Esophagus (tissue), 2 donors: Measurements from ENCODE around the gene PHLDA1. TPM values are rescaled to one million over a fixed set of nuclear protein-coding genes. Genes with fewer than 3 reads are reported as not detected.

Experiments
- H3K27ac ChIP-seq, 2 donors: one replicate each; pipeline ENCODE4 v1.5.1; 2013; ENCODE audit warnings: low read depth in 2 of 2, mild to moderate bottlenecking in 2 of 2, inconsistent platforms in 1 of 2, low read length in 1 of 2, moderate library complexity in 1 of 2
- H3K27me3 ChIP-seq, 2 donors: one replicate each; pipeline ENCODE4 v1.6.1; 2013; ENCODE audit warnings: low read length in 2 of 2, control low read depth in 1 of 2, mild to moderate bottlenecking in 1 of 2; ENCODE audit not compliant: insufficient read depth in 2 of 2, control insufficient read depth in 1 of 2
- H3K36me3 ChIP-seq, 2 donors: one replicate each; pipeline ENCODE4 v1.6.1; 2013; ENCODE audit warnings: low read length in 1 of 2; ENCODE audit not compliant: control insufficient read depth in 2 of 2, insufficient read depth in 2 of 2
- H3K4me1 ChIP-seq, 2 donors: one replicate each; pipeline ENCODE4 v1.6.1; 2013; ENCODE audit warnings: low read length in 1 of 2; ENCODE audit not compliant: control insufficient read depth in 2 of 2, insufficient read depth in 2 of 2
- H3K4me3 ChIP-seq, 2 donors: one replicate each; pipeline ENCODE4 v1.5.1; 2013; ENCODE audit warnings: low read length in 2 of 2, mild to moderate bottlenecking in 2 of 2, low read depth in 1 of 2, moderate library complexity in 1 of 2
- H3K9me3 ChIP-seq, 2 donors: one replicate each; pipeline ENCODE4 v1.6.1; 2013; ENCODE audit warnings: mild to moderate bottlenecking in 2 of 2, low read depth in 1 of 2, low read length in 1 of 2, moderate library complexity in 1 of 2; ENCODE audit not compliant: control insufficient read depth in 2 of 2, insufficient read depth in 1 of 2
- WGBS, 2 donors: extraction: QIAGEN DNeasy Blood & Tissue Kit; methylation state at CpG; one replicate each; pipeline ENCODE4 v1.1.7; 2013; 5-methylcytosine and 5-hydroxymethylcytosine counted together
- polyA plus RNA-seq, 2 donors: library from polyadenylated mRNA; stranded (reverse); fragments of 200-250 nt; gene quantifications; one replicate each; pipeline ENCODE4 v1.2.3, GENCODE V29; 2013
- donor health status: healthy with polysubstance abuse.
- donor health status: Bipolar disorder and iron deficiency.

Gene PHLDA1
- polyA plus RNA-seq, 2 donors: 46.3 to 84.1 TPM

GRCh38 chr12:76065917-76066316 lies 34.3 kb upstream of the PHLDA1 start:
- Histone ChIP-seq H3K27ac (no peak overlapping the region), H3K9me3 (no peaks in the 10 kb centered on the region), H3K36me3 (peaks cover 0 to 4% of the 10 kb centered on the region in 2 donors), H3K27me3 (no peaks in the 10 kb centered on the region), H3K4me1 (no peaks in the 10 kb centered on the region), H3K4me3 (no peak overlapping the region)
- 97 to 100% methylated on average over 3 of the region's 3 CpGs for WGBS, 2 donors

- Histone ChIP-seq H3K4me3 (no peak overlapping the region), H3K36me3 (peaks cover 0 to 4% of the 10 kb centered on the region in 2 donors), H3K4me1 (no peaks in the 10 kb centered on the region), H3K27me3 (no peaks in the 10 kb centered on the region), H3K27ac (no peak overlapping the region), H3K9me3 (no peaks in the 10 kb centered on the region)
- WGBS, 2 donors: 99 to 100% methylated on average over 1 of the region's 1 CpG
Observed at GRCh38 chr12:76064904-76065303, 33.3 kb upstream of the PHLDA1 start.

GRCh38 chr12:76060111-76060510 lies 28.5 kb upstream of the PHLDA1 start:
- H3K27me3 ChIP-seq: no peaks in the 10 kb centered on the region
- H3K4me1 ChIP-seq: no peaks in the 10 kb centered on the region
- no peak overlapping the region for H3K4me3 ChIP-seq
- H3K9me3 ChIP-seq: no peaks in the 10 kb centered on the region
- 45 to 56% methylated on average over 2 of the region's 2 CpGs for WGBS, 2 donors
- peaks cover 4 to 5% of the 10 kb centered on the region in 2 donors for H3K36me3 ChIP-seq
- H3K27ac ChIP-seq: no peak overlapping the region

GRCh38 chr12:76057326-76057725 lies 25.8 kb upstream of the PHLDA1 start:
- H3K27ac ChIP-seq: no peak overlapping the region
- WGBS, 2 donors: 95 to 99% methylated on average over 7 of the region's 7 CpGs
- no peaks in the 10 kb centered on the region for H3K27me3 ChIP-seq
- no peaks in the 10 kb centered on the region for H3K9me3 ChIP-seq
- H3K4me3 ChIP-seq: no peak overlapping the region
- no peaks in the 10 kb centered on the region for H3K4me1 ChIP-seq
- H3K36me3 ChIP-seq: peaks cover 4 to 5% of the 10 kb centered on the region in 2 donors

GRCh38 chr12:76055393-76055792 lies 23.8 kb upstream of the PHLDA1 start:
- Histone ChIP-seq H3K4me1 (no peaks in the 10 kb centered on the region), H3K27ac (no peak overlapping the region), H3K9me3 (no peaks in the 10 kb centered on the region), H3K36me3 (peaks cover 0 to 5% of the 10 kb centered on the region in 2 donors), H3K4me3 (no peak overlapping the region), H3K27me3 (no peaks in the 10 kb centered on the region)
- WGBS, 2 donors: 71 to 82% methylated on average over 2 of the region's 2 CpGs

GRCh38 chr12:76049575-76050251 lies 18.1 kb upstream of the PHLDA1 start:
- H3K4me1 ChIP-seq: no peaks in the 10 kb centered on the region
- H3K36me3 ChIP-seq: no peaks in the 10 kb centered on the region
- no peak overlapping the region for H3K4me3 ChIP-seq
- no peaks in the 10 kb centered on the region for H3K9me3 ChIP-seq
- WGBS, 2 donors: 77 to 87% methylated on average over 4 of the region's 4 CpGs
- H3K27ac ChIP-seq: no peak overlapping the region
- H3K27me3 ChIP-seq: no peaks in the 10 kb centered on the region

GRCh38 chr12:76047742-76048141 lies 16.2 kb upstream of the PHLDA1 start:
- no peaks in the 10 kb centered on the region for H3K4me1 ChIP-seq
- H3K4me3 ChIP-seq: no peak overlapping the region
- no peaks in the 10 kb centered on the region for H3K27me3 ChIP-seq
- 52 to 74% methylated on average over 2 of the region's 2 CpGs for WGBS, 2 donors
- no peaks in the 10 kb centered on the region for H3K9me3 ChIP-seq
- H3K36me3 ChIP-seq: no peaks in the 10 kb centered on the region
- H3K27ac ChIP-seq: no peak overlapping the region

- Histone ChIP-seq H3K4me1 (no peaks in the 10 kb centered on the region), H3K4me3 (no peak overlapping the region), H3K27me3 (no peaks in the 10 kb centered on the region), H3K27ac (no peak overlapping the region), H3K36me3 (no peaks in the 10 kb centered on the region), H3K9me3 (no peaks in the 10 kb centered on the region)
- 80 to 82% methylated on average over 2 of the region's 2 CpGs for WGBS, 2 donors
Observed at GRCh38 chr12:76047060-76047459, 15.5 kb upstream of the PHLDA1 start.

GRCh38 chr12:76043377-76043776 lies 11.8 kb upstream of the PHLDA1 start:
- no peak overlapping the region for H3K4me3 ChIP-seq
- H3K36me3 ChIP-seq: no peaks in the 10 kb centered on the region
- no peaks in the 10 kb centered on the region for H3K9me3 ChIP-seq
- H3K27ac ChIP-seq: no peak overlapping the region
- H3K4me1 ChIP-seq: no peaks in the 10 kb centered on the region
- H3K27me3 ChIP-seq: no peaks in the 10 kb centered on the region
- WGBS, 2 donors: 93 to 96% methylated on average over 4 of the region's 4 CpGs

- Histone ChIP-seq H3K9me3 (no peaks in the 10 kb centered on the region), H3K4me1 (no peaks in the 10 kb centered on the region), H3K4me3 (no peak overlapping the region), H3K27me3 (no peaks in the 10 kb centered on the region), H3K27ac (no peak overlapping the region), H3K36me3 (no peaks in the 10 kb centered on the region)
- WGBS, 2 donors: 79 to 88% methylated on average over 2 of the region's 2 CpGs
Observed at GRCh38 chr12:76042147-76042546, 10.6 kb upstream of the PHLDA1 start.
